Skeletal muscle tissue (tissue), 4 donors: Measurements from ENCODE around the gene NET1. TPM values are rescaled to one million over a fixed set of nuclear protein-coding genes. Genes with fewer than 3 reads are reported as not detected.
"Not testable (repeated sequence)": the region's sequence is repeated elsewhere in the genome, so short reads cannot be mapped to it uniquely, and the experiment has no call there.

Source experiments
- H3K27ac ChIP-seq: one replicate; pipeline ENCODE4 v1.7.0; 2013; ENCODE audit warnings: mild to moderate bottlenecking, low read depth, low read length, inconsistent platforms
- H3K27me3 ChIP-seq, 3 donors: one replicate each; pipeline ENCODE4 v1.7.0; 2013; ENCODE audit warnings: low read length in 3 of 3; ENCODE audit not compliant: control insufficient read depth in 3 of 3, insufficient read depth in 3 of 3
- H3K36me3 ChIP-seq, 3 donors: one replicate each; pipeline ENCODE4 v1.7.0; 2013; ENCODE audit warnings: low read length in 3 of 3; ENCODE audit not compliant: control insufficient read depth in 3 of 3, insufficient read depth in 3 of 3
- H3K4me1 ChIP-seq, 3 donors: one replicate each; pipeline ENCODE4 v1.7.0; 2013; ENCODE audit warnings: low read length in 3 of 3, mild to moderate bottlenecking in 3 of 3; ENCODE audit not compliant: control insufficient read depth in 3 of 3, insufficient read depth in 3 of 3
- H3K4me3 ChIP-seq, 3 donors: one replicate each; pipeline ENCODE4 v1.7.0; 2013; ENCODE audit warnings: low read length in 3 of 3
- H3K9ac ChIP-seq, 3 donors: one replicate each; pipeline ENCODE4 v1.7.0; 2013; ENCODE audit warnings: low read length in 3 of 3, mild to moderate bottlenecking in 3 of 3, moderate library complexity in 2 of 3, low read depth in 1 of 3
- H3K9me3 ChIP-seq, 3 donors: one replicate each; pipeline ENCODE4 v1.7.0; 2013; ENCODE audit warnings: low read length in 3 of 3; ENCODE audit not compliant: control insufficient read depth in 3 of 3
- total RNA-seq: library from RNA; depleted of rRNA; stranded (reverse); fragments of >200 nt; gene quantifications from one replicate; pipeline ENCODE4 v1.2.3, GENCODE V29; 2014
- donor health status: Osteomylitis.

The NET1 gene
- total RNA-seq, 1 donor from 2014 or later, result 79.3 TPM

- no peaks in the 10 kb centered on the region for H3K36me3 ChIP-seq
- no peak overlapping the region for H3K9ac ChIP-seq
- no peak overlapping the region for H3K27ac ChIP-seq
- no peaks in the 10 kb centered on the region for H3K9me3 ChIP-seq
- H3K27me3 ChIP-seq, result peaks cover 0 to 8% (median 4%) of the 10 kb centered on the region in 3 donors
- H3K4me1 ChIP-seq, result no peaks in the 10 kb centered on the region
- H3K4me3 ChIP-seq, result no peak overlapping the region
Measured at GRCh38 chr10:5373891-5374611, 38.3 kb upstream of the NET1 start.

GRCh38 chr10:5376450-5376849 is 35.9 kb upstream of the NET1 start:
- H3K9ac ChIP-seq, result no peak overlapping the region
- peaks cover 0 to 8% (median 8%) of the 10 kb centered on the region in 3 donors for H3K27me3 ChIP-seq
- no peak overlapping the region for H3K27ac ChIP-seq
- no peak overlapping the region for H3K4me3 ChIP-seq
- no peaks in the 10 kb centered on the region for H3K9me3 ChIP-seq
- no peaks in the 10 kb centered on the region for H3K4me1 ChIP-seq
- H3K36me3 ChIP-seq, result no peaks in the 10 kb centered on the region

- H3K36me3 ChIP-seq, H3K9ac ChIP-seq, H3K27ac ChIP-seq, H3K4me1 ChIP-seq, H3K27me3 ChIP-seq, H3K4me3 ChIP-seq, H3K9me3 ChIP-seq: not testable (repeated sequence)
Measured at GRCh38 chr10:5379202-5379601, 33.2 kb upstream of the NET1 start.

GRCh38 chr10:5380395-5380794 is 32.0 kb upstream of the NET1 start:
- H3K36me3 ChIP-seq, H3K9ac ChIP-seq, H3K27me3 ChIP-seq, H3K4me1 ChIP-seq, H3K27ac ChIP-seq, H3K4me3 ChIP-seq, H3K9me3 ChIP-seq: not testable (repeated sequence)

- H3K4me3 ChIP-seq, result no peak overlapping the region
- H3K27ac ChIP-seq, result no peak overlapping the region
- no peaks in the 10 kb centered on the region for H3K36me3 ChIP-seq
- no peaks in the 10 kb centered on the region for H3K9me3 ChIP-seq
- H3K9ac ChIP-seq, result no peak overlapping the region
- H3K4me1 ChIP-seq, result no peaks in the 10 kb centered on the region
- H3K27me3 ChIP-seq, result peaks cover 0 to 4% (median 0%) of the 10 kb centered on the region in 3 donors
Measured at GRCh38 chr10:5381187-5381586, 31.2 kb upstream of the NET1 start.

GRCh38 chr10:5385224-5385623 is 27.1 kb upstream of the NET1 start:
- Histone ChIP-seq H3K36me3 (no peaks in the 10 kb centered on the region), H3K27ac (no peak overlapping the region), H3K9me3 (peaks cover 0 to 6% (median 3%) of the 10 kb centered on the region in 3 donors), H3K4me1 (no peaks in the 10 kb centered on the region), H3K9ac (no peak overlapping the region), H3K27me3 (peaks cover 0 to 4% (median 0%) of the 10 kb centered on the region in 3 donors), H3K4me3 (no peak overlapping the region)

DNA sequence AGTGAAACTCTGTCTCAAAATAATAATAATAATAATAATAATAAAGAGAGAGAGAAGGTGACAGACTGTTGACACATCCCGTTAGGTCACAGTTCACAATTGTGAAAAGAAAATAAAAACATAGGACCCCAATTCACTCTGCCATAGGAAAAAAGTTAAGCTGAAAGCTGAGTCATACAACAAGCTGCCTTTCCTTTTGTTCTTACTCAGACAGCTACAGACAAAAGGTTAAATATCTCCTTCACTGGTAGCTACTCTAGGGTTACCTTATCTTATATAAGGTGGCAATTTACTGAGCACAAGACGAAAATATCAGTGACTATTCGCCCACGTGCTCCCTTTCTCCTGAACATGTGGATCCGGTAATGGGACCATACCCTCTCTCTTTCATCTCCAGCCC is 25.2 kb upstream of the NET1 start:
- H3K4me3 ChIP-seq, result no peak overlapping the region
- no peak overlapping the region for H3K27ac ChIP-seq
- H3K9ac ChIP-seq, result no peak overlapping the region

GRCh38 chr10:5390607-5391205 is 21.7 kb upstream of the NET1 start:
- Histone ChIP-seq H3K4me3 (no peak overlapping the region), H3K4me1 (no peaks in the 10 kb centered on the region), H3K27me3 (no peaks in the 10 kb centered on the region), H3K9me3 (peaks cover 7 to 17% (median 9%) of the 10 kb centered on the region in 3 donors), H3K36me3 (no peaks in the 10 kb centered on the region), H3K27ac (no peak overlapping the region), H3K9ac (no peak overlapping the region)

More for the DNA sequence above, 25.2 kb upstream of the NET1 start:
- Histone ChIP-seq H3K36me3 (no peaks in the 10 kb centered on the region), H3K4me1 (no peaks in the 10 kb centered on the region), H3K9me3 (peaks cover 7 to 17% (median 9%) of the 10 kb centered on the region in 3 donors), H3K27me3 (no peaks in the 10 kb centered on the region)

DNA sequence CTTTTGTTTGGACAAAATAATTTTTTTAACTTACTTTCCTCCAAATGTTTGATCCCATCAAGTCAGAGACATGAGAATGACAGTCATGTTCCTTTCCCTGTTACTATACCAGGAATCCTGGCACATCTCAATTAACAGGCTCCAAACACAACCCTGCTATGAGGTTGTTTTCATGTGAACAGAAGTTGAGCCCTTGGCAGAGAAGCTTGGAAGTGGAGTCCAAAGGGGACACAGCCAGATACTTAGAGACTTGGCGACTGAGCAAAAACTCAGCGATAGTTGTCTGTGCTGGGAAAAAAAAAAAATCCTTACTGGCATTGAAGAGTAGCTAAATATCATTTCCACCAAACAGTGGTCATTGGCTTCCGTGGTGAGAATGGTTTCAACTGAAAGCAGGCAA is 20.6 kb upstream of the NET1 start:
- Histone ChIP-seq H3K36me3 (no peaks in the 10 kb centered on the region), H3K9me3 (peaks cover 7 to 17% (median 9%) of the 10 kb centered on the region in 3 donors), H3K27me3 (no peaks in the 10 kb centered on the region), H3K9ac (no peak overlapping the region), H3K4me1 (no peaks in the 10 kb centered on the region), H3K4me3 (no peak overlapping the region), H3K27ac (no peak overlapping the region)

DNA sequence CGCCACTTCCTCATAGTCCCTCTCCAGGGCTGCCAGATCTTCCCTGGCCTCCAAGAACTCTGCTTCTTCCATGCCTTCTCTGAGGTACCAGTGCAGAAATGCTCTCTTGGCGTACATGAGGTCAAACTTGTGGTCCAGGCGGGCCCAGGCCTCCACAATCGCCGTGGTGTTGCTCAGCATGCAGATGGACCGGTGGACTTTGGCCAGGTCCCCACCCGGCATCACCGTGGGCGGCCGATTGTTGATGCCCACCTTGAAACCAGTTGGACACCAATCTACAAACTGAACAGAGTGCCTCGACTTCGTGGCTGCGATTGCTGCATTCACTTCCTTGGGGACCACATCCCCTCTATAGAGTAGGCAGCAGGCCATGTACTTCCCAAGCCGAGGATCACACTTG is 18.8 kb upstream of the NET1 start:
- Histone ChIP-seq H3K27me3 (no peaks in the 10 kb centered on the region), H3K4me1 (no peaks in the 10 kb centered on the region), H3K27ac (no peak overlapping the region), H3K9me3 (peaks cover 7 to 17% (median 9%) of the 10 kb centered on the region in 3 donors), H3K4me3 (no peak overlapping the region), H3K9ac (no peak overlapping the region), H3K36me3 (no peaks in the 10 kb centered on the region)
